HG03045 (cell line): ENCODE results near the gene GABRA5.
"Not testable (repeated sequence)": the region's sequence is repeated elsewhere in the genome, so short reads cannot be mapped to it uniquely, and the experiment has no call there.

Experiments
- ATAC-seq: cut with Tn5 transposase; IDR thresholded peaks from one replicate; pipeline ENCODE4 v1.9.1; 2021; ENCODE audit warnings: mild to moderate bottlenecking, moderate library complexity; ENCODE audit not compliant: unreplicated experiment

Gene GABRA5

DNA sequence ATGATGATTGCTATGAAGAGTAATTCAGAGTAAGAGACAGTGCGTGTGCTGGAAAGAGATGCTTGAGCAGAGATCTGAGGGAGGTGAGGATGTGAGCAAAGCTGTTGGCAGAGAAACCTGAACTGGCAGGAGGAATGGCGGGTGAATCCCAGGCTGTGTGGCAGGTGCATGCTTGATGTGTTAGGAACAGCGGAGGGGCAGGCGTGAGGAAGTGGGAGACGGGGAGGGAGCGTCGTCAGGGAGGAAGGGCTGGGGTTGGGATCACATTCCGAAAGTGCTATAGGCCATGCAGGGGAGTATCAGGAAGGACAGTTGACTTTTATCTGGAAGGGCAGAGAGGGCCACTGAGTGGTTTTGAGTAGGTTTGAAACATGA is 8.6 kb downstream of the GABRA5 start:
- ATAC-seq: no peak

DNA sequence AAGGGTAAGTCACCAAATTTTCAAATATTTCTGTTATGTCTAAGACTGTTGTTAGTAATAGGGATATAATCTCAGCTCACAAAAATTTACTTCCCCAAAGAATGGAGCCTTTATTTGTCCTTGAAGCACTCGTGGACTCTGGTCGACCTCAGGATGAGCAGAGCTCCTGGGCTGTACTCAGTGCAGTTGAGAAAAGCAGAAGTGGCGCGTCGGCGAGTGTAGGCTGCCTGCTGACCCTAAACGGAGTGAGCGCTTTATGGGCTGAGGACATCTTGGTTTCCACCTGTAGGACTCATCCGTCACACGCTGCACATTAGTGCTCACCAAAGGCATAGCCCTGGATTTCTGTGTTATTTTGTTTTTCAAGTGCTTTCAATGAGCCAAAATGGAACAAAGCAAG is 11.0 kb downstream of the GABRA5 start:
- ATAC-seq: no peak

DNA sequence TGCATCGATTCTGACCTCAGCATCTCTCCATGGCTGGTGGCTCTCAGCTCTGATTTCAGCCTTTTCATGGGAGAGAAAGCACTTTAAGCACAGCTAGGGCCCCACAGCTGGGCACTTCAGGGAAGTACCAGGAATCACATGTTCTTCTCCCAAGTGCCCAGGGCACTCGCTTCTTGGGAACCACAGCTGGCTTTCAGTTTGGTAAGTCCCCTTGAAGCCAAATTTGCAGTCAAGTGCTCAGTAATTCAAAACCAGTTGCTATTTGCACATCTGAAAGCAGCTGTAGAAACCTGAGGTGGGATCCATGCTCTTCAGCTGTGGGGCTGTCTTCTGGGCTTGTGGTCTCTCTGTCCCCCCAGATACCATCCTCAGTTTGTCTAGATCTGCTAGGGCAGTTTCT is 12.8 kb downstream of the GABRA5 start:
- no peak for ATAC-seq

DNA sequence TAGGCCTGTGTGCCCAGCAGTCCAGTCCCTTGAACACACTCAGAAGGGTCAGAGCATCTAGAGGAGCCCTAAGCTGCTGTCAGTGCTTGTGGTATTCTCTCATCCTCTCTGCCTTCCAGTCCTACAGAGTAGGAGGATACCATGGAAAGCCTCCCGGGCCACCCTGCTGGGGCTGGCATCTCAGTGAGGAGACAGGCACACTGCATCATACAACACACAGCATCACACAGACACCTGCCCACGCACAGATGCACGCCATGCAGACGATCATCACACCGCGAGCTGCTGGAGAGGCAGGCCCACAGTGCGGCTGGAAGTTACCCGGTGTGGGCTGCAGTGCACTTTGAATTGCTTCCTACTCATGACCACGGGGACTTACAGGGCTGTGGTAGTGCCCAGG is 15.2 kb downstream of the GABRA5 start:
- no peak for ATAC-seq

DNA sequence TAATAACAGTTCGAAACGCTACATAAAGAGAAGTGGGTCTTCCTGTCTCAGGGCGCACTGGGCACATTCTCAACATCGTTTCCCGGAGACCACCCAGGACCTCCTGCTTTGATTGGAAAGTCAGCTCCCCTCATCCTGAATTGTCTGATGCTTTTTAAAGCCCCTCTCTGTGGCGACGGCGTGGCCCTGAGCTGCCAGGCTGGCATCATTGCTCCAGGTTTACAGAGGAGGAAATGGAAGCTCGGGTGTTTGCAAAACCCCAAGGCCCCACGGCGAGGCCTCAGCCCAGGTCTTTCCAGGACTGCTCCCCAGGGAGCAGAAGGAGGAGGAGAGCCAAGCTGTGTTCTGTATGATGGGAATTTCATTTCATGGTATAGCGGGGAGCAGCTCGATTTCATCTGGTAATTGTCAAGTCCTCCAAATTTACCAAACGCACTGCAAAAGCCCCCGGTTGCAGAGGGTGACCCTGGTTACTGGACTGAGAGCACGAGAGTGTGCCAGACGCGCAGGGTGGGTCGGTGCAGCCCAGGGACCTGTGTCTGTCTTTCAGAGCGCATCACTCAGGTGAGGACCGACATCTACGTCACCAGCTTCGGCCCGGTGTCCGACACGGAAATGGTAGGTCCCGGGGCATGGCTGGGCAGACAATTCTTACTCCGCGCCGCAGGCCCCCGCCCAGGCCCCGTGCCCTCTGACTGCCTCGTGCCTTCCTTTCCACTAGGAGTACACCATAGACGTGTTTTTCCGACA is 15.9 kb downstream of the GABRA5 start:
- ATAC-seq: no peak

DNA sequence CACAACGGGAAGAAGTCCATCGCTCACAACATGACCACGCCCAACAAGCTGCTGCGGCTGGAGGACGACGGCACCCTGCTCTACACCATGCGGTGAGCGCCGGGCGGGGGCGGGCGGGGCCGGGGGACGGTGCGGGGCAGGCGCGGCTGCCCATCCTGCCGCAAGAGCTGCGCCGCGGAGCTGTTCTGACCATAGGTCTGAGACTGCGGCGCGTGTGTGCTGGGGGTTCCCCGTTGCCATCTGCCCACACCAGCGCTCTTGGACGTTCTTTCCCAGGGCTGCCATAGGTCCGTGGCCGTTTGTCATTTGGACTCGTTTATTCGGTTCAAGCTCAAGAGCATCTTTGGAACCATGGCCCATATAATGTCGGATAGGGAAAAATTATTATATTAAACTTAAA is 16.6 kb downstream of the GABRA5 start:
- no peak for ATAC-seq

DNA sequence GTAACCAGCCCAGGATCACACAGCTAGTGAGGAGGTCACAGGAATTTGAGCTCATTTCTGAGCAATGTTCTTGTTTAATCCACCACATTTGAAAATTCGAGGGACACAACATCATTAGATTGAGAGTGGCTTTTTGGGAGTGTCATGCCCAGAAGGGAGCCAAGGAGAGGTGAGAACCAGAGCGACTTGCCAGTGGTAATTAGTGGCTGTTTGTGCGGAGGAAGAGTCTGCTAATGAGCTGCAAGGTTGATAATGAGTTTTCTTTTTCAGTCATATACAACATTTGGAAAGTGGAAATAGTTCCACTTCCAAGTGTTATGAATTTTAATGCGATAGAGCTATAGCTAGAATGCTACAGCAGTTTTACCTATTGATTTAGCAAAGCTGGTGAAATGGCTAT is 19.7 kb downstream of the GABRA5 start:
- no peak for ATAC-seq

DNA sequence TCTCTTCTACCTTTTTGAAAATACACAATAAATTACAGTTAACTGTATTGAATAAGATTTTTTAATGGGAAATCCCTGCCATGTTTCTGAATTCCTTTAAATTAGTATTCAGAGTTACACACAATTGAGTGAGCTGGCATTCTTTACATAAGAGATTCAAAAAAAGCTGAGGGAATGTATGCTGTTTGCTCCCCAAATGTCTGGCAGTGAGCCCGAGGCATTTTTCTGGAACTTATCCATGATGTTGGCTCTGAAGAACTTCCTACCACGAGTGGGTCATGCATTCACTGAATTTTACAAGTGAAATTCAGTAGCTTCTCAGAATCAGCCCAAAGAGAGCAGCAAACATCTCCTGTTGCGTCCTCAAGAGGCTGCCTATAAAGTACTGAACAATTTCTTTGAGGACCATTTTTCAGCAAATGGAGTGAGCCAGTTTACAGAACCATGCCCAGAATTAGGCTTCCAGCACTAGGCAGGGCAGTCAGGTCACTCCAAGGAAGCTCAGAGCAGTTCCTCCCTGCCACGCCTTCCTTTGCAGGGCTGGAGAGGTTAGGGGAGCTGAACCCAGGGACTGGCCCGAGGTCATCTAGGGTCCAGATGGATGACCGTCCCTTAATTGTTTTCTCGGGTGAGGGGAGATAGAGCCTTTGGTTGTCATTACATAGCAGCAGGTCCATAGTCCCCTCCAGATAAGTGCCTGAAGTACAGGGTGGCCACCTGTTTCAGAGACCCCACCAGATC is 21.2 kb downstream of the GABRA5 start:
- ATAC-seq: no peak

DNA sequence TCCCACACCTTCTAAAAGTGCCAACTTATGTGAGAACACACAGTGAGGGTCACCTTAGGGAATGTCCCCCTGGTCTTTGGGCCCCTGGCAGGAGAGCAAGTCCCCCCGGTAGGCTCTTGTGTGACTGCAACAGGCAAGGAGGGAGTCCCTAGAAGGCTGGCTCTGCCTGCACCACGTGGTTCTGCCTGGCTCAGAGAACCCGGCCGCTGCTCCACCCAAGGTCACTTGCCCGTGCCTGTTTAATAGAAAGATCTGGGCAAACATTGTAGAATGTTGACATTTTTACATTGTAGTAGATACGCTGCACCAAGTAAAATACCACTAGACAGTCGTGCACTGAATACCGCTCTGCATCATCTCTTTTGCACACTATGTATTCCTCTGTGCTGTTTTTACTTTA is 21.9 kb downstream of the GABRA5 start:
- ATAC-seq: no peak

DNA sequence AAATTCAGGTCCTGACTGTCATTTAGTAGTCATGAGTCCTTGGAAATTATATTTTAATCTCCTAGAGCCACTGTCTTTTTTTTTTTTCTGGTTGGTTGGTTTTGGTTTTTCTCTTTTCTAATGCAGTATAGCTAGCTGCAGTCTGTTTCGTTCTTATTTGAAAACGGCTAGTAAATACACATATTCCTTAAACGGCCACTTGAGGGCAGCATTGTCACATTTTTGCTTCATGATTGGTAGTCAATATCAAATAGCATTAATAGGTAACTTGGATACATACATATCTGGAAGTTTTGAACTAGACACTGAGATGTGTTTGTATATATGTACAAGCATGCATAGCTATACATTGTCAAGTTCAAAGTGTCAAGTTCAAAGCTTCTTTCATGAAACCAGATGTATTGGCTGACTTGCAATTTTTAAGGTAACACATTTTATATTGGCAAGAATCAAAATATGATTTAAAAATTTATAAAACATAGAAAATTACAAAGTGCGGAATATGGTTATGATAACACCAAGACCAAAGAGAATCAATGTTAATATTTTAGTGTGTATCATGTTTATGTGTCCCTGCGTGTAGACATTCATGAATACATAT is 22.5 kb downstream of the GABRA5 start:
- ATAC-seq: no peak

DNA sequence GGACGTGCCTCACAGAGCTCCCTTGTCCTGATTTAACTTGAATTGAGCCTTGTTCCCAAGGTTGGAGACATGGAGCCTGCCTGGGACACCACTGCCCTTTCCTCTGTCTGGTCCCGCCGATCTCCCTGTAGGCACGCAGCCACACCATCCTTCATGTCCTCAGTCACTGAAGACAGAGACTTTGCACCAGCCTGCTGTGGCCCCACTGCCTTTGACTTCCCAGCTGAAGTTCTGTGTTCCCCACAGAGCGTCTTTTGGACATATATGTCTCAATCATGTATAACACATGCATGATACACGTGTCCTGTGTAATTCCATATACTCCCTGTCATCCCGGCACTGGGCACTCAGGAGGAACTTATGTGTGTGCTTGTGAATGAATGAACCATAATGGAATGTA is 23.6 kb downstream of the GABRA5 start:
- no peak for ATAC-seq

DNA sequence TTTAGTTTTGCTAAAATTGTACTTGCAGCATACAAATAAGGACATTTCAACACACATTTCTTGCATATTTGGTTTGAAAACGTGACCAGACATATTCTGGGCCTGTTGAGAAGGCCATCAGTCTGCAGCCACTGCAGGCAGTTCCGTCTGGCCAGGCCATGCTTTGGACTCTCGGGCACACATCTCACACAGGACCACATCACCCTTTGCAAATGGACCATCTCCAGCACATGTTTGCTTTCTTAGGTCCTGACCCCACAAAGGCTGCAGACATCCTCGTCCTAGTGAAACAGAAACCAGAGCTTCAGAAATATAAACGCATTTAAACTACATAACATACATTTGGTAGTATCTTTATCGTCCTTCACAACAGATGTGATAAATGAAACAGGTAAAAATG is 24.1 kb downstream of the GABRA5 start:
- no peak for ATAC-seq

DNA sequence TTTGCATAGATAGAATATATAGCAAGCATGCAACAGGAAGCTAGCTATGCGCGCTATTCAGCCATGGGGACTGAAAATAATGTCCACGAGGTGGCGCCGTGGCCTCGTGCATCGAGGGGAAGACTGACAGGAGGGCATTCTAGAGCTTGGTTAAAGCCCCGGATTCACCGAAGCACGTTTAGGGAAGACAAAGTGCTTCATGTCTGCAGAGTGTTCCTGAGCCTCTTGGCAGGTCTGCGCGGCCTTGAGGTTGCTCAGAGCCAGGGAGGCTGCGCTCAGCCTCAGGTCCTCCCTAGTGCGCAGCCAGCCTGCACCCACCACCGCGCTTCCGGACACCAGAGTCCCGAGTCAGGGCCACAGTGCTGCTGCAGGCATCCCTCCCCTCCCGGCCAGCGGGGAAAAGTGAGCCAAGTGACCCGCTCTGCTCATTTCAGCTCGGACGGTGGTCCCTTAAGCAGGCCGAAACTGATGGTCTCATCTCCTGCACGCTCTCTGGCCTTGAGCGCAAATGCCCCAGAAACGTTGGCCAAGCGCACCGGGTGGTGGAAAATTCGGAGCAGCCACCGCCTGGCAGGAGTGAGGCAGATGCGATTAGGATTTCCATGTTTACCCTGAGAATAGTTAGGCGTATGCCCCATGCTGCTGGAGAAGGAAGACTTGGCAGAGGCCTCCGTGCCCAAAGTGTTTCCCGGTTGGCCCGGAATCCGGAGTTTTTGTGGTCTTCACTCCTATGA is 24.8 kb downstream of the GABRA5 start:
- no peak for ATAC-seq

DNA sequence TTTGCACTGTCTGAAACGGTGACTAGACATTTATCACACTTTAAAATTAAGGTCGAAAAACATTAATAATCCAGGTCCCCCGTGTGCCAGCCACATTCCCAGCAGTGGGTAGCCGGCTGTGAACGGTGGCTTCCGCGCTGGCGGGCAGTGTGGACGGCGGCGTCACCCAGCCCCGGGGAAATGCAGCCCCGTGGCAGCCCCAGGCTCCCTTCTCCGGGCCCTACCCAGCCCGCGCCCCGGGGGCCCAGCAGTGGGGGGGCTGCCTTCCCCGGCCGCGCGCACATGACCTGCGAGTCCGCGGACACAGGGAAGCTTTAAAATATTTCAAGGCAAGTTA is 25.3 kb downstream of the GABRA5 start:
- no peak for ATAC-seq

DNA sequence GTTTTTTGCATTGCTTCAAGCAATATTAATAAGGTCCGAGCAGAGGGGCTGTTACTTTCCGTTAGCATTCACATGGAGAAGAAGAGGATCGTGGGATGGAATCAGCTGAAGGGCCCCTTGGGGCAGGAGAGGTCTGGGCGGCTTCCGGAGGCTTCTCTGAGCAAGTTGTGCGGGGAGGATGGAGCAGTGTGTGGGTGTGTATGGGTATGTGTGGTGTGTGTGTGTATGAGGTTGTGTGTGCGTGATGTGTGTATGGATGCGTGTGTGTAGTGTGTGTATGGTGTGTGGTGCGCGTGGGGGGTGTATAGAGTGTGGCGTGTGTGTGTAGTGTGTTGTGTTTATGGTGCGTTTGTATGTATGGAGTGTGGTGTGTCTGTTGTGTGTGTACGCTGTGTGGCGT is 25.8 kb downstream of the GABRA5 start:
- ATAC-seq: no peak

DNA sequence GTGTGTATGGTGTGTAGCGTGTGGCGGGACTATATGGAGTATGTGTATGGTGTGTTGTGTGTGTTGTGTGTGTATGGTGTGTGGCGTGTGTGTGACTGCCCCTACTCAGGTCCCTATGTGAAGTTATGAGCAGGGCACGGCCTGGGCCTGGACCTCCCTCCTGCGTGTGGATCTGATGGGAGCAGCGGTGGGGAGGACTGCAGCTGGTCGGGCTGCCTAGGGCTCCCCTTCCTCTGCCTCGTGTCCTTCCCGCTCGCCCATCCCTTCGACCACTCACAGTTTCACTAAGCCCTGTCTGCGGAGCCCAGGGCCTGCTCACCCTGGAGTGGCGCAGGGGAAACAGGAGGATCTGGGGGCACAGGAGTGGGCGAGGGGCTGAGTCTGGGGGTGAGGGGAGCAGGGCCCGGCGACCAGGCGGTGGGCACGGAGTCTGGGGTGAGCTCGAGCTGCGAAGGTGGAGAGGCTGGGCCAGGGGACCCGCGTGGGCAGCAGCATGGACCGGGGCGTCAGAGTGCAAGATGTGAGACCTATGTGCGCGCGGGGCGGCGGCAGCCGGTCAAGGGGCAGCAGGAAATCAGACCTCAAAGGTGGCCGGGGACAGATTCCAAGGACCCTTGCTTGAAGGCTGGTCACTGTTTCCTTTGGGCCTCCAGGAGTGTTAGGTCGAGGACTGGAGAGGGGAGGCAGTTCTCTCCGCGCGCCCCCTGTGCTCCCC is 26.6 kb downstream of the GABRA5 start:
- ATAC-seq: no peak

DNA sequence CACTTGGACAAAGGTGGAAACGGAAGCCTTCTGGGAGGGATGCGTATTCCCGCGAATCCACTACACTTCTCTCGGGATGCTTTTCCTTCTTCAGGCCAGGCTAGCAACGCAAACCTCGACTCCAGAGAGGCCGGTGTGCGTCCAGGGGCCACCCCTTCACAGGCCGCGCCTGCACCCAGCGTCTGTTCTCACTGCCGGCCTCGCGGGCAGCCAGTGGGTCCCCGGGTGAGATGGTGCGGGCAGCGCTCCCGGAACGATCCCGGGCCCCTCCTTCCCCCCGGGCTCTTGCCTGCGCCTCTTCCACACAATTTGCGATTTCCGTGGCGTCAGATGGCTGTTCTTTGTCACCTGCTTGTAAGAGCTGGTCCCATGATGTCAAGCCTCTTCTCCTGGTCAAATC is 27.3 kb downstream of the GABRA5 start:
- ATAC-seq: no peak

DNA sequence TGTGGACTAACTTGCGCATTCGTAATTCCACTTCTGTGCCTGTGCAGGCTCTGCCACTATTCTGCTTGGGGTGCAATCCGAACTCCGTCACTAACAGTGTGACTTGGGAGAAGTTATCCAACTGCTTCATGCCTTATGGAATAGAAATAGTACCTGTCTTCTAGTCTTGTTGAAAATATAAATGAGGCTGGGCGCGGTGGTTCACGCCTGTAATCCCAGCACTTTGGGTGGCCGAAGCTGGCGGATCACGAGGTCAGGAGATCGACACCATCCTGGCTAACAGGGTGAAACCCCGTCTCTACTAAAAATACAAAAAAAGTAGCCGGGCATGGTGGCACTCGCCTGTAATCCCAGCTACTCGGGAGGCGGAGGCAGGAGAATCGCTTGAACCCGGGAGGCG is 28.5 kb downstream of the GABRA5 start:
- ATAC-seq: not testable (repeated sequence)

DNA sequence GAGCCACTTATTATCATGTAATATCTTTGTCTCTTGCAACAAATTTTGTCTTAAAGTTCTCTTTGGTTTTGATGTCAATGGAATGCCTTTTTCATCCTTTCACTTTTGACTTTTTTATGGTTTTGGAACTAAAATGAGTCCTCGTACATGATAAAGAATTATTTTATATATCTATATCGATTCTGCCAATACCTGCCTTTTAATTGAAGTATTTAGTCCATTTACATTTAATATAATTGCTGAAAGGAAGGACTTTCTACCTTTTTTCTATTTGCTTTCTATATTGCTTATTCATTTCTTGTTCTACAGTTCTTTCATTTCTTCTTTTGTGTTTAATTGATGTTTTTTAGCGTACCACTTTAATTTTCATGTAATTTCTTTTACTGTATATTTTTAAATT is 32.8 kb downstream of the GABRA5 start:
- no peak for ATAC-seq

DNA sequence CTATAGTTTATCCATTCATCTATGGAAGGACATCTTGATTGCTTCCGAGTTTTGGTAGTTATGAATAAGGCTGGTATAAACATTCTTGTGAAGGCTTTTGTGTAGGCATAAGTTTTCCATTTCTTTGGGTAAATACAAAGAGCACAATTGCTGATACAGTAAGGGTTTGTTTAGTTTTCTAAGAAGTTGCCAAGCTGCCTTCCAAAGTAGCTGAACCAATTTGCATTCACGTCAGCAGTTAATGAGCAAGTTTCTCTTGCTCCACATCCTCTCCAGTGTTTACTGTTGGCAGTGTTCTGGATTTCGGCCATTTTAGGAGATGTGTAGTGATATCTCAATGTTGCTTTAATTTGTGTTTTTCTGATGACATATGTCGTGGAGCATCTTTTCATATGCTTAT is 34.2 kb downstream of the GABRA5 start:
- ATAC-seq: no peak

DNA sequence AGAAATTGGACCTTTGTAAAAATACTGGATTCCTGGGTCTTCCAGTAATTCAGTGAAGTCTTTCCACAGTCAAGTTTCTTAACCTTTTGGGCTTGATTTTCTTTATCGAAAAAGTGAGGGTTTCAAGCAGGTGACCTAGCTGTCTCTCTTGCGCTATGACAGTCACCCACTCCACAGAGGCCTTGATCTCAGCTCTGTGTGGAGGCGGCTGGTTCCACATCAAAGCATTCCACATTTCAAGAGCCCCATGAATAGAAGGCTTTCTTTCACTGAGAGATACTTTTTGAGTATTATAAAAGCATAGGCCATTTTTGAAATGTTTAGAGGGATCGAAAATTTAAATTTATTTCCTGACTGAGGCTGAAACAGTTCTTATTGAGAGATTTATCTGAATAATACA is 43.9 kb downstream of the GABRA5 start:
- ATAC-seq: no peak
